Heart left ventricle (tissue), 16 donors: ENCODE results near the gene DFFB. TPM values are rescaled to one million over a fixed set of nuclear protein-coding genes. Genes with fewer than 3 reads are reported as not detected.

Experiments
- ATAC-seq, 4 donors: fragments of 200-7000 bp; cut with Tn5 transposase; one replicate each; pipeline ENCODE4 v1.9.1; 2020 to 2022; ENCODE audit warnings: moderate library complexity in 4 of 4, mild to moderate bottlenecking in 3 of 4, moderate number of reproducible peaks in 1 of 4
- DNase-seq, 5 donors: peaks; one replicate each; pipeline ENCODE4 v3.0.0-alpha.2; 2020
- H3K27ac ChIP-seq, 12 donors: fragments of 200-600 bp; sonication (generic) in 4 of 12; one replicate each; pipeline versions ENCODE4 v1.5.0 to v1.8.0; 2016 to 2022; ENCODE audit warnings: mild to moderate bottlenecking in 2 of 12
- H3K27me3 ChIP-seq, 9 donors: fragments of 200-600 bp; sonication (generic) in 2 of 9; one replicate each; pipeline versions ENCODE4 v1.5.1 to v1.8.0; 2016 to 2022; ENCODE audit warnings: mild to moderate bottlenecking in 3 of 9
- H3K36me3 ChIP-seq, 9 donors: fragments of 200-600 bp; sonication (generic) in 2 of 9; one replicate each; pipeline versions ENCODE4 v1.5.0 to v1.8.0; 2018 to 2022; ENCODE audit warnings: mild to moderate bottlenecking in 2 of 9
- H3K4me1 ChIP-seq, 12 donors: fragments of 200-600 bp; sonication (generic) in 4 of 12; one replicate each; pipeline versions ENCODE4 v1.5.0 to v1.8.0; 2016 to 2022; ENCODE audit warnings: mild to moderate bottlenecking in 3 of 12
- H3K4me3 ChIP-seq, 12 donors: fragments of 200-600 bp; sonication (generic) in 4 of 12; one replicate each; pipeline versions ENCODE4 v1.5.0 to v1.8.0; 2017 to 2022; ENCODE audit warnings: mild to moderate bottlenecking in 9 of 12, moderate library complexity in 4 of 12
- H3K9me3 ChIP-seq, 12 donors: fragments of 200-600 bp; sonication (generic) in 4 of 12; one replicate each; pipeline versions ENCODE4 v1.5.0 to v1.8.0; 2016 to 2022; ENCODE audit warnings: mild to moderate bottlenecking in 1 of 12
- POLR2A ChIP-seq, 2 donors: fragments of 450-650 bp; IDR thresholded peaks; one replicate each; pipeline ENCODE4 v1.6.1; 2017; ENCODE audit warnings: antibody characterized with exemption in 2 of 2, mild to moderate bottlenecking in 2 of 2, moderate library complexity in 2 of 2
- WGBS, 4 donors: extraction: QIAGEN DNeasy Blood & Tissue Kit in 2 of 4; methylation state at CpG; one replicate each; pipeline versions ENCODE4 v1.1.5 to v1.1.7; 2013 to 2018; 5-methylcytosine and 5-hydroxymethylcytosine counted together
- intact Hi-C, 10 donors: fragments of 100-400 bp; cut with DNase I; formaldehyde crosslinking; loops; one replicate each; pipeline versions ENCODE4 v1.11.1 to v1.14.2; 2022
- polyA plus RNA-seq, 2 donors: library from polyadenylated mRNA; stranded (reverse); fragments of 200-250 nt; gene quantifications; one replicate each; pipeline ENCODE4 v1.2.3, GENCODE V29; 2013
- total RNA-seq, 9 donors: library from RNA; depleted of rRNA in 2 of 9; stranded (reverse); fragments of >200 nt in 2 of 9; fragmentation: NEBNext Ultra II Directional in 3 of 9; extraction: Animal tissue kit (Norgen Biotek cat#: 25700) in 3 of 9; gene quantifications; one replicate each; pipeline versions ENCODE4 v1.1.0 to v1.2.4, GENCODE V29; 2016 to 2023
- TF ChIP-seq, protein P1 (sequence below), 12 donors: fragments of 200-600 bp; sonication (generic) in 4 of 12; IDR thresholded peaks; one replicate each; pipeline versions ENCODE4 v1.5.0 to v1.8.0; 2018 to 2022; ENCODE audit warnings: antibody characterized with exemption in 12 of 12, mild to moderate bottlenecking in 5 of 12
- donor health status: ischemic (EF 13 %, LVEDD 7.1; RV severe dilation, severe dysfunction).
- donor health status: healthy with polysubstance abuse.
- donor health status: DM: no; HTN: yes; CAD: no.
- donor health status: DM: no; HTN: no; CAD: no.
- donor health status: ischemic (EF 25% LVEDD 6.9; RV normal size, moderate dysfunction).
- donor health status: ischemic (EF 25% LVEDD 5.7; RV mildly dilated, moderate dysfunction).
- donor health status: healthy.
- donor health status: DM: yes; HTN: yes; CAD: no.
- donor health status: ischemic (EF 35%, LVEDD 5.7; RV mildly dilated, moderate dysfunction).
- donor health status: nonischemic (EF 11% LVEDD 7.7; RV severe dilation, severe dysfunction).
- donor health status: DM: yes; HTN: yes; CAD: no.
- donor health status: PGD.
- donor health status: ischemic (EF 29% LVEDD 5.4; RV normal size, mild dysfunction).
- donor health status: nonischemic (EF 23%, LVEDD 6.1; RV moderate dilation, normal function).

DFFB gene
- total and polyA plus RNA-seq, 11 donors: 1.3 to 5.8 (median 2.6) TPM

DNA sequence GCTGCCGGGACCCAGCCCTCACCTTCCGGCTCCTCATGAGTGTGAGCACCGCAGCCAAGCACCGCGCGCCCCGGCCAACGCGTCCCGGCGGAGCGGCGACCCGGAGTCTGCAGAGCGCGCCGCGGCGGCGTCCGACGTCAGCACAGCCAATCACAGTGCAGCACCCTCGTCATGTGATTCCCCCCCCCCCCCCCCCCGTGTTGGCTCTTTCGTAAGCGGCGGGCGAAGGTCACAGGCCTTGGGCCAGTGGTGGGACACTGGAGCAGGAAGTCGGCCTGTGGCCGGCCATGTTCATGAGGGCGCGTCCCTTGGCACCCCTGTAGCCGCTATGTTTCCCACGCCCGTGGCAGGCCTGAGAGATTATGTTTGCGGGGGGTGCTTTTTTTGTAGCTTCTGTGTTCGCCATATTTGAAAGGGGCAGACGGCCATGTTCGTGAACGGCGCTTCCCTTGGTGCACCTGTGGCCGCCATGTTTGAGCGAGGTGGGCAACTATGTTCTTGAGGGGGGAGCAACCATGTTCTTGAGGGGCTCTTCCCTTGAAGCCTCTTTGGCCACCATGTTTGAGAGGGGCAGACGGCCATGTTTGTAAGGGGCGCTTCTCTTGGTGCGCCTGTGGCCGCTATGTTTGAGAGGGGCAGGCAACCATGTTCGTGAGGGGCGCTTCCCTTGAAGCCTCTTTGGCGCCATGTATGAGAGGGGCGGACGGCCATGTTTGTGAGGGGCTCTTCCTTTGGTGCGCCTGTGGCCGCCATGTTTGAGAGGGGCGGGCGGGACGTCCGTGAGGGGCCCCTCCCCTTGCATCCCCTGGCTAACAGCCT, 43.1 kb downstream of the DFFB start, which contains the start of gene C1orf174:
Gene C1orf174, minus strand, starts transcription at position 123 of the 819 bp plus-strand sequence. Its CDS starts 86 bp downstream, at position 37.
- Histone ChIP-seq H3K9me3 (peaks cover 0 to 28% (median 11%) of the 10 kb centered on the region in 12 donors), H3K27ac (peak within 1 kb of the TSS; percentile 93 to 100 (median 98)), H3K36me3 (peaks cover 0 to 4% (median 0%) of the 10 kb centered on the region in 9 donors), H3K4me1 (peaks cover 0 to 15% (median 8%) of the 10 kb centered on the region in 12 donors), H3K27me3 (no peaks in the 10 kb centered on the region), H3K4me3 (peak within 1 kb of the TSS; percentile 62 to 98 (median 88))
- 0 to 1% (median 1%) methylated on average over 22 to 58 of the region's 58 CpGs for WGBS, 4 donors
- DNase-seq: peak; percentile 96 to 97 (median 97)
- peak; percentile 91 to 93 (median 92) for ATAC-seq
- intact Hi-C loops: loop anchor here in 2 of 10 donors (2.0 to 10.0 kb wide), 3 partner anchors 44 to 1844 kb away; partner anchors contain the start of genes CEP104 (in 1 of the 2), DFFB (in 1 of the 2) and FAAP20 (in 1 of the 2)
- peak in 1 of 2 donors; percentile 50 for TF ChIP-seq POLR2A (IDR thresholded peaks at IDR 0.05)
- TF ChIP-seq, protein P1, sequence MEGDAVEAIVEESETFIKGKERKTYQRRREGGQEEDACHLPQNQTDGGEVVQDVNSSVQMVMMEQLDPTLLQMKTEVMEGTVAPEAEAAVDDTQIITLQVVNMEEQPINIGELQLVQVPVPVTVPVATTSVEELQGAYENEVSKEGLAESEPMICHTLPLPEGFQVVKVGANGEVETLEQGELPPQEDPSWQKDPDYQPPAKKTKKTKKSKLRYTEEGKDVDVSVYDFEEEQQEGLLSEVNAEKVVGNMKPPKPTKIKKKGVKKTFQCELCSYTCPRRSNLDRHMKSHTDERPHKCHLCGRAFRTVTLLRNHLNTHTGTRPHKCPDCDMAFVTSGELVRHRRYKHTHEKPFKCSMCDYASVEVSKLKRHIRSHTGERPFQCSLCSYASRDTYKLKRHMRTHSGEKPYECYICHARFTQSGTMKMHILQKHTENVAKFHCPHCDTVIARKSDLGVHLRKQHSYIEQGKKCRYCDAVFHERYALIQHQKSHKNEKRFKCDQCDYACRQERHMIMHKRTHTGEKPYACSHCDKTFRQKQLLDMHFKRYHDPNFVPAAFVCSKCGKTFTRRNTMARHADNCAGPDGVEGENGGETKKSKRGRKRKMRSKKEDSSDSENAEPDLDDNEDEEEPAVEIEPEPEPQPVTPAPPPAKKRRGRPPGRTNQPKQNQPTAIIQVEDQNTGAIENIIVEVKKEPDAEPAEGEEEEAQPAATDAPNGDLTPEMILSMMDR (IDR thresholded peaks at IDR 0.05): peak in 1 of 12 donors; percentile 6

DNA sequence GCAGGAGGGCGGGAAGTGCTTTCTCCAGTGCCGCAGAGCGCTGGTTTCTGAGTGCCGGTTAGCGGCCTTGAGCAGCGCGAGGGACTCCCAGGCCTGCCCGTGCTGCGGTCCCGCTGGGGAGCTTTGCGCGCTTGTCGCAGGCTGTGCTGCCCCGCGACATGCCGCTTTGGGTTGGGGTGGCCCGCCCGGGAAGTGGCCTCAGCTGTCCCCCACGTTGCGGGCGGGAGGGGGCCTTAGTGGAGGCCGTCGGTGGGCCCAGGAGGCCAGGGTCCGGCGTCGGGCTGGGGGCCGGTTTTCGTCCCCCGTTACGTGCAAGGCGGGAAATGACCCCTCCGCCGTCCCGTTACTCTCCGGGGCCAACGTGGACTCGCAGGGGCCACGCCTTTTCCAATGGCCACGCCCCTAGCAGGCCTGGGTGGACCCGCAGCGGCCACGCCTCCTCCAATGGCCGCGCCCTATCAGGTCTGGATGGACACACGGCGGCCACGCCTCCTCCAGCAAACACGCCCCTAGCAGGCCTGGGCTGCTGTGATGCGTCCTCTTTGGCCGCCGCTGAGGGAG, 43.8 kb downstream of the DFFB start:
- H3K36me3 ChIP-seq: no peaks in the 10 kb centered on the region
- peak in 1 of 2 donors; percentile 43 for TF ChIP-seq POLR2A (IDR thresholded peaks at IDR 0.05)
- TF ChIP-seq, protein P1 (IDR thresholded peaks at IDR 0.05): peak in 1 of 12 donors; percentile 14
- no peaks in the 10 kb centered on the region for H3K27me3 ChIP-seq
- H3K4me3 ChIP-seq: peak overlapping the region; percentile 62 to 98 (median 88)
- H3K9me3 ChIP-seq: peaks cover 0 to 28% (median 11%) of the 10 kb centered on the region in 12 donors
- intact Hi-C loops: loop anchor here in 2 of 10 donors (2.0 to 10.0 kb wide), 3 partner anchors 44 to 1844 kb away; partner anchors contain the start of genes CEP104 (in 1 of the 2), DFFB (in 1 of the 2) and FAAP20 (in 1 of the 2)
- DNase-seq (peak; percentile 98 to 99 (median 99)), ATAC-seq (peak; percentile 81 to 91 (median 88))
- H3K27ac ChIP-seq: peak overlapping the region; percentile 93 to 100 (median 98)
- WGBS, 4 donors: 0 to 1% (median 0%) methylated on average over 5 to 51 of the region's 51 CpGs
- H3K4me1 ChIP-seq: peaks cover 0 to 15% (median 8%) of the 10 kb centered on the region in 12 donors

DNA sequence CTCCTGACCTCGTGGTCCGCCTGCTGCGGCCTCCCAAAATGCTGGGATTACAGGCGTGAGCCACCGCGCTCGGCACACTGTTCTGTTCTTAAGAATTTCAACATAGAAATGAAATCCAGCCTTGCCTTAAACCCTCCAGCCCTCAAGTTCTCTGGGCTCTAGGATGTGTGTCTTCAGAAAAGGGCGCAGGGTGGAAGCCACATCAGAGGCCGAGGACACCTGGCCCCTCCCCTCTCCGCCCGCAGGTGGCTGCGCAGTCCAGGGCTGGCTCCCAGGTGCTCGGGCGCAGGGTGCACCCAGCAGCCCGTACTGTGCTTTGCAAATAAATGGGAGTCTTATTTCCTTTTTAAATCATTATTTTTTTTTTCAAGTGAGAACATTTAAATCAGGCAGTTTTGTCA, 44.8 kb downstream of the DFFB start:
- intact Hi-C loops: loop anchor here in 2 of 10 donors (10.0 kb wide), 2 partner anchors 1707 to 1843 kb away; partner anchors contain the start of gene FAAP20 (in 1 of the 2)
- Histone ChIP-seq H3K27me3 (no peaks in the 10 kb centered on the region), H3K9me3 (peaks cover 0 to 23% (median 11%) of the 10 kb centered on the region in 12 donors), H3K36me3 (no peaks in the 10 kb centered on the region), H3K4me3 (no peak overlapping the region), H3K4me1 (peaks cover 0 to 15% (median 8%) of the 10 kb centered on the region in 12 donors), H3K27ac (no peak overlapping the region)
- ATAC-seq (no peak), DNase-seq (no peak)
- TF ChIP-seq POLR2A (IDR thresholded peaks at IDR 0.05): no peak
- TF ChIP-seq, protein P1 (IDR thresholded peaks at IDR 0.05): no peak
- WGBS, 4 donors: 90 to 96% (median 94%) methylated on average over 15 of the region's 15 CpGs
